ENCODE data around the gene TRUB2. TPM values are rescaled to one million over a fixed set of nuclear protein-coding genes. Genes with fewer than 3 reads are reported as not detected.

The TRUB2 gene, protein sequence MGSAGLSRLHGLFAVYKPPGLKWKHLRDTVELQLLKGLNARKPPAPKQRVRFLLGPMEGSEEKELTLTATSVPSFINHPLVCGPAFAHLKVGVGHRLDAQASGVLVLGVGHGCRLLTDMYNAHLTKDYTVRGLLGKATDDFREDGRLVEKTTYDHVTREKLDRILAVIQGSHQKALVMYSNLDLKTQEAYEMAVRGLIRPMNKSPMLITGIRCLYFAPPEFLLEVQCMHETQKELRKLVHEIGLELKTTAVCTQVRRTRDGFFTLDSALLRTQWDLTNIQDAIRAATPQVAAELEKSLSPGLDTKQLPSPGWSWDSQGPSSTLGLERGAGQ
- 10 to 100 TPM; 48.8 to 50.4 TPM for total RNA-seq
- 23.6 TPM for polyA plus RNA-seq

DNA sequence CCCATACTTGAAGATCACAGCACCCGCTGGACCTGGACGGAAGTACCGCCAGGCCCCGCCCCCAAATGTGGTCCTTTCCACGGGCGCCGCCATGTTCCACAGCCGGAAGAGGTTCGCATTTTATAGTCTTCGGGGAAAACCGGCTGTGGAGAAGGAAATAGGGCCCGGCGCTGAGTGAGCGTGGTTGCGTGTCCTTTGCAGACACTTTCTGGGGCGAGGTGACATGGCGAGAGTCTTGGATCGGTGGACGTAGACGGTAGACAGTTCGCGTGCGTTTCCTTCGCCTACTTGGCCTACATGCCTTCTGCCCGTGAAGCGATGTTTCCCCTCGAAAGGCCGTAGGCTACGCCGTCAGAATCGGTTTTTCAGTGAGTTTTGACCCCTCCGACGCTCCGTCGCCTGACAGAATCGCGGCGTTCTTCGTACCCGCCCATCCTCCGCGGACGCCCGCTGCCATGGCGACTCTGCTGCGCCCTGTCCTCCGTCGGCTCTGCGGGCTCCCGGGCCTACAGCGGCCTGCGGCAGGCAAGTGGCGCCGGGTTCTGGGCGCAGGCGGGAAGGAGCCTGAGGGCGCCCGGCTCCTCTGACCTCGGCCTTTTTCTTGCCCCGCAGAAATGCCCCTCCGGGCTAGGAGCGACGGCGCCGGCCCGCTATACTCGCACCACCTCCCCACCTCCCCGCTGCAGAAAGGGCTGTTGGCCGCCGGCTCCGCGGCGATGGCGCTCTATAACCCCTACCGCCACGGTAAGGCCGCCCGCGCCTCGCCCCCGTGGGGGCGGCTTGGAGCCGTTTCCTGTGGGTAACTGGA lies at the start of gene TRUB2, which contains the start of gene COQ4:
TSS of gene TRUB2 (minus strand) at position 44 of the 808 bp plus-strand sequence. CDS start at position 5, 39 bp downstream.
TSS of gene COQ4 (plus strand) at position 436 of the 808 bp plus-strand sequence. CDS start at position 456, 20 bp downstream.
- H3K27ac ChIP-seq (ENCODE audit: low read depth, low read length): peak within 1 kb of the TSS; percentile 85
- peak within 1 kb of the TSS; percentile 81 for H3K4me3 ChIP-seq (ENCODE audit: low read length)
- Mint-ChIP-seq H3K9me3 (no peaks in the 10 kb centered on the region), H3K4me3 (peak within 1 kb of the TSS; percentile 91 to 99 (median 96)), H3K4me1 (peaks cover 29 to 44% (median 34%) of the 10 kb centered on the region in 3 donors), H3K36me3 (peaks cover 0 to 42% (median 0%) of the 10 kb centered on the region in 3 donors), H3K27me3 (no peaks in the 10 kb centered on the region), H3K27ac (peak within 1 kb of the TSS; percentile 95 to 100 (median 98))
- peaks cover 29% of the 10 kb centered on the region for H3K4me1 ChIP-seq (ENCODE audit: insufficient read depth, low read length)
- ChIA-PET CTCF (interaction anchor here (0.9 to 1.3 kb wide), 2 partner anchors 13 to 19 kb away, joined by 3 to 4 read pairs; no protein-coding TSS in a partner anchor), POLR2A (no interaction called here)
- DNase-seq: peak; percentile 89 to 95 (median 92)
- peaks cover 15% of the 10 kb centered on the region for H3K36me3 ChIP-seq (ENCODE audit: insufficient read depth, low read length)
- H3K9me3 ChIP-seq (ENCODE audit: low read length): no peaks in the 10 kb centered on the region
- no peaks in the 10 kb centered on the region for H3K27me3 ChIP-seq (ENCODE audit: insufficient read depth, low read length, poor library complexity, severe bottlenecking)

GRCh38 chr9:128371630-128372117 lies 49.4 kb upstream of the TRUB2 start:
- no peaks in the 10 kb centered on the region for H3K9me3 Mint-ChIP-seq
- CTCF ChIA-PET: interaction anchor here (0.8 to 2.1 kb wide), 5 partner anchors 10 to 446 kb away, joined by 3 to 16 read pairs (median 3); partner anchors contain the start of gene ENDOG
- DNase-seq: no peak
- peaks cover 38 to 39% (median 38%) of the 10 kb centered on the region in 3 donors for H3K4me1 Mint-ChIP-seq
- Histone ChIP-seq H3K27me3 (ENCODE audit: insufficient read depth, low read length, poor library complexity, severe bottlenecking) (no peaks in the 10 kb centered on the region), H3K4me3 (ENCODE audit: low read length) (peak overlapping the region; percentile 90), H3K27ac (ENCODE audit: low read depth, low read length) (peak overlapping the region; percentile 95), H3K36me3 (ENCODE audit: insufficient read depth, low read length) (peaks cover 4% of the 10 kb centered on the region), H3K4me1 (ENCODE audit: insufficient read depth, low read length) (peaks cover 18% of the 10 kb centered on the region), H3K9me3 (ENCODE audit: low read length) (no peaks in the 10 kb centered on the region)
- H3K4me3 Mint-ChIP-seq: peak overlapping the region; percentile 93 to 98 (median 97)
- peaks cover 0 to 36% (median 0%) of the 10 kb centered on the region in 3 donors for H3K36me3 Mint-ChIP-seq
- H3K27me3 Mint-ChIP-seq: peaks cover 6 to 7% of the 10 kb centered on the region in 2 donors
- POLR2A ChIA-PET: interaction anchor here (0.6 to 2.3 kb wide), 5 partner anchors 10 to 417 kb away, joined by 4 to 16 read pairs (median 4); partner anchors contain the start of genes CERCAM, GOLGA2 and SWI5
- peak overlapping the region; percentile 90 to 99 (median 97) for H3K27ac Mint-ChIP-seq

GRCh38 chr9:128370752-128371629 lies 48.7 kb upstream of the TRUB2 start, which contains the start of gene URM1:
Gene URM1, plus strand, starts transcription at chr9:128371374. Its CDS starts 7 bp downstream, at chr9:128371381.
- peaks cover 0 to 36% (median 0%) of the 10 kb centered on the region in 3 donors for H3K36me3 Mint-ChIP-seq
- H3K4me1 Mint-ChIP-seq: peaks cover 38 to 39% (median 38%) of the 10 kb centered on the region in 3 donors
- no peaks in the 10 kb centered on the region for H3K9me3 Mint-ChIP-seq

DNA sequence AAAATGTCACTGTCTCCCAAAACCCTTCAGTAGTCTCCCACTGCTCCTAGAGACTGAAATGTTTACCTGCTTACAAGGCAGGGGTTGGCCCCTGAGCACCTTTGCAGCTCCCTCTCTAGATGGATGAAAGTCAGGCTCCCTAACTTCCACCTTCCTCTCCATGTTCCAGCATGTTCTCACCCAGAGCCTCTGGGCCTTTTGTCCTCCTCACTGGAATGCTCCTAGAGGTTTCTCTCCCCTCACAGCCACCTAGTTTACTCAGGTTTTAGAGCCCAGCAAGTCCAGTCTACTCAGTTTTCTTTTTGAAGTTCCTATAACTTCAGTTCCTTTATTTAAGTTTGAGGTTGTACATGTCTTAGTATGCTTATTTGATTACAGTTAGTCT lies 48.1 kb upstream of the TRUB2 start:
- Histone ChIP-seq H3K27ac (ENCODE audit: low read depth, low read length) (peak overlapping the region; percentile 95), H3K27me3 (ENCODE audit: insufficient read depth, low read length, poor library complexity, severe bottlenecking) (no peaks in the 10 kb centered on the region), H3K9me3 (ENCODE audit: low read length) (no peaks in the 10 kb centered on the region), H3K36me3 (ENCODE audit: insufficient read depth, low read length) (peaks cover 4% of the 10 kb centered on the region), H3K4me1 (ENCODE audit: insufficient read depth, low read length) (peaks cover 18% of the 10 kb centered on the region), H3K4me3 (ENCODE audit: low read length) (peak overlapping the region; percentile 90)
- peaks cover 0 to 33% (median 0%) of the 10 kb centered on the region in 3 donors for H3K36me3 Mint-ChIP-seq
- H3K27ac Mint-ChIP-seq: peak overlapping the region; percentile 90 to 99 (median 97)
- H3K4me1 Mint-ChIP-seq: peaks cover 38 to 39% (median 38%) of the 10 kb centered on the region in 3 donors
- H3K9me3 Mint-ChIP-seq: no peaks in the 10 kb centered on the region
- H3K27me3 Mint-ChIP-seq: peaks cover 8 to 10% of the 10 kb centered on the region in 2 donors
- ChIA-PET POLR2A (interaction anchor here (2.3 kb wide), 1 partner anchor 9 kb away, joined by 16 read pairs; no protein-coding TSS in a partner anchor), CTCF (interaction anchor here (1.2 to 2.1 kb wide), 2 partner anchors 8 to 17 kb away, joined by 3 to 16 read pairs; no protein-coding TSS in a partner anchor)
- DNase-seq: no peak
- H3K4me3 Mint-ChIP-seq: peak overlapping the region; percentile 93 to 98 (median 97)

More at GRCh38 chr9:128370752-128371629, 48.7 kb upstream of the TRUB2 start, which contains the start of gene URM1:
- peak; percentile 94 to 97 (median 95) for DNase-seq
- Histone ChIP-seq H3K9me3 (ENCODE audit: low read length) (no peaks in the 10 kb centered on the region), H3K36me3 (ENCODE audit: insufficient read depth, low read length) (peaks cover 4% of the 10 kb centered on the region), H3K27me3 (ENCODE audit: insufficient read depth, low read length, poor library complexity, severe bottlenecking) (no peaks in the 10 kb centered on the region), H3K27ac (ENCODE audit: low read depth, low read length) (peak within 1 kb of the TSS; percentile 95), H3K4me3 (ENCODE audit: low read length) (peak within 1 kb of the TSS; percentile 90), H3K4me1 (ENCODE audit: insufficient read depth, low read length) (peaks cover 18% of the 10 kb centered on the region)
- CTCF ChIA-PET: interaction anchor here (0.7 to 2.1 kb wide), 7 partner anchors 9 to 447 kb away, joined by 3 to 16 read pairs (median 3); partner anchors contain the start of gene ENDOG
- Mint-ChIP-seq H3K4me3 (peak within 1 kb of the TSS; percentile 93 to 98 (median 97)), H3K27me3 (peaks cover 8 to 10% of the 10 kb centered on the region in 2 donors), H3K27ac (peak within 1 kb of the TSS; percentile 90 to 99 (median 97))
- POLR2A ChIA-PET: interaction anchor here (0.6 to 2.3 kb wide), 5 partner anchors 9 to 417 kb away, joined by 4 to 16 read pairs (median 4); partner anchors contain the start of genes CERCAM, GOLGA2 and SWI5

GRCh38 chr9:128369024-128369706 lies 46.9 kb upstream of the TRUB2 start:
- Mint-ChIP-seq H3K4me3 (peak overlapping the region in 3 of 7 donors; percentile 8 to 51 (median 28)), H3K27ac (peak overlapping the region in 1 of 8 donors; percentile 80), H3K4me1 (peaks cover 36 to 39% (median 38%) of the 10 kb centered on the region in 3 donors), H3K36me3 (peaks cover 0 to 25% (median 0%) of the 10 kb centered on the region in 3 donors), H3K9me3 (no peaks in the 10 kb centered on the region), H3K27me3 (peaks cover 8 to 10% of the 10 kb centered on the region in 2 donors)
- no peak for DNase-seq
- peaks cover 4% of the 10 kb centered on the region for H3K36me3 ChIP-seq (ENCODE audit: insufficient read depth, low read length)
- ChIA-PET POLR2A (no interaction called here), CTCF (no interaction called here)
- no peak overlapping the region for H3K27ac ChIP-seq (ENCODE audit: low read depth, low read length)
- H3K4me1 ChIP-seq (ENCODE audit: insufficient read depth, low read length): peaks cover 18% of the 10 kb centered on the region
- H3K9me3 ChIP-seq (ENCODE audit: low read length): no peaks in the 10 kb centered on the region
- no peaks in the 10 kb centered on the region for H3K27me3 ChIP-seq (ENCODE audit: insufficient read depth, low read length, poor library complexity, severe bottlenecking)
- no peak overlapping the region for H3K4me3 ChIP-seq (ENCODE audit: low read length)

- Mint-ChIP-seq H3K27me3 (peaks cover 8 to 10% of the 10 kb centered on the region in 2 donors), H3K4me3 (peak overlapping the region in 1 of 7 donors; percentile 14), H3K9me3 (no peaks in the 10 kb centered on the region), H3K4me1 (peaks cover 11 to 18% (median 12%) of the 10 kb centered on the region in 3 donors), H3K36me3 (peaks cover 0 to 1% (median 0%) of the 10 kb centered on the region in 3 donors), H3K27ac (no peak overlapping the region)
- Histone ChIP-seq H3K36me3 (ENCODE audit: insufficient read depth, low read length) (no peaks in the 10 kb centered on the region), H3K4me1 (ENCODE audit: insufficient read depth, low read length) (peaks cover 13% of the 10 kb centered on the region), H3K27me3 (ENCODE audit: insufficient read depth, low read length, poor library complexity, severe bottlenecking) (no peaks in the 10 kb centered on the region), H3K9me3 (ENCODE audit: low read length) (no peaks in the 10 kb centered on the region), H3K27ac (ENCODE audit: low read depth, low read length) (no peak overlapping the region), H3K4me3 (ENCODE audit: low read length) (no peak overlapping the region)
- ChIA-PET POLR2A (no interaction called here), CTCF (no interaction called here)
- no peak for DNase-seq
Observed at GRCh38 chr9:128365525-128365924, 43.3 kb upstream of the TRUB2 start.

All from CD8-positive, alpha-beta memory T cell (primary cell).